HS-27A (cell line): ENCODE measurements around the gene HSP90AB1.

Experiments used
- DNase-seq: peaks from one replicate; pipeline ENCODE4 v3.0.0-alpha.2; 2012; ENCODE audit warnings: low read depth, missing footprints

Gene HSP90AB1

GRCh38 chr6:44255871-44256774, 9.2 kb downstream of the HSP90AB1 start:
- DNase-seq, result no peak

- DNase-seq, result no peak
These were observed 9.8 kb downstream of the HSP90AB1 start for GRCh38 chr6:44256775-44257024.

GRCh38 chr6:44257025-44257752, 10.3 kb downstream of the HSP90AB1 start, which contains the start of gene SLC35B2:
SLC35B2 (minus strand) TSS chr6:44257528; CDS start chr6:44257410, 118 bp downstream.
- no peak for DNase-seq

GRCh38 chr6:44257753-44258324, 10.9 kb downstream of the HSP90AB1 start:
- DNase-seq, result no peak

- no peak for DNase-seq
These were observed 11.5 kb downstream of the HSP90AB1 start for GRCh38 chr6:44258325-44258863.

- DNase-seq, result no peak
These were observed 12.0 kb downstream of the HSP90AB1 start for GRCh38 chr6:44258921-44259320.

- DNase-seq, result no peak
These were observed 13.1 kb downstream of the HSP90AB1 start for GRCh38 chr6:44260011-44260410.

- DNase-seq, result no peak
These were observed 13.8 kb downstream of the HSP90AB1 start for GRCh38 chr6:44260451-44261297.

- no peak for DNase-seq
These were observed 14.7 kb downstream of the HSP90AB1 start for GRCh38 chr6:44261581-44261980.

GRCh38 chr6:44262467-44263353, 15.8 kb downstream of the HSP90AB1 start:
- DNase-seq, result no peak

GRCh38 chr6:44263354-44264100, 16.6 kb downstream of the HSP90AB1 start:
- DNase-seq, result no peak

- no peak for DNase-seq
These were observed 17.5 kb downstream of the HSP90AB1 start for GRCh38 chr6:44264154-44265006.

- no peak for DNase-seq
These were observed 18.3 kb downstream of the HSP90AB1 start, which contains the start of gene NFKBIE for GRCh38 chr6:44265007-44265721. NFKBIE (minus strand) TSS chr6:44265551; CDS start chr6:44265346, 205 bp downstream.

- no peak for DNase-seq
These were observed 18.9 kb downstream of the HSP90AB1 start for GRCh38 chr6:44265722-44266233.

GRCh38 chr6:44266347-44266746, 19.4 kb downstream of the HSP90AB1 start:
- no peak for DNase-seq

- no peak for DNase-seq
These were observed 20.4 kb downstream of the HSP90AB1 start for GRCh38 chr6:44267252-44267651.

- DNase-seq, result no peak
These were observed 21.3 kb downstream of the HSP90AB1 start for GRCh38 chr6:44268095-44268628.
